Astrocyte (in vitro differentiated cells and primary cell): ENCODE data around the gene P3H2. TPM values are rescaled to one million over a fixed set of nuclear protein-coding genes. Genes with fewer than 3 reads are reported as not detected.

Experiments used
- DNase-seq: peaks from one replicate; pipeline ENCODE4 v3.0.0-alpha.2; 2010; ENCODE audit warnings: low read depth
- FAIRE-seq: peaks from 2 replicates; lab custom pipeline; 2011; peaks lifted over from hg19 to GRCh38; lab: Jason Lieb, UNC
- H2AFZ ChIP-seq: 2 replicates; pipeline ENCODE4 v1.6.0; 2012; ENCODE audit warnings: low read depth, low read length, inconsistent platforms
- H3K27ac ChIP-seq: 2 replicates; pipeline ENCODE4 v1.5.1; 2011; ENCODE audit warnings: low read depth, low read length, inconsistent platforms
- H3K27me3 ChIP-seq: 2 replicates; pipeline ENCODE4 v1.6.0; 2011; ENCODE audit warnings: low read length, inconsistent platforms; ENCODE audit not compliant: insufficient read depth
- H3K36me3 ChIP-seq: 2 replicates; pipeline ENCODE4 v1.5.1; 2011; ENCODE audit warnings: low read length, inconsistent platforms; ENCODE audit not compliant: insufficient read depth
- H3K4me1 ChIP-seq: 2 replicates; pipeline ENCODE4 v1.5.1; 2011; ENCODE audit warnings: low read length, inconsistent platforms; ENCODE audit not compliant: insufficient read depth
- H3K4me2 ChIP-seq: 2 replicates; pipeline ENCODE4 v1.6.0; 2012; ENCODE audit warnings: low read length, inconsistent platforms
- H3K4me3 ChIP-seq: 2 replicates; pipeline ENCODE4 v1.5.1; 2011; ENCODE audit warnings: low read depth, mild to moderate bottlenecking, low read length, inconsistent platforms; ENCODE audit not compliant: insufficient read depth
- H3K79me2 ChIP-seq: 2 replicates; pipeline ENCODE4 v1.6.0; 2012; ENCODE audit warnings: mild to moderate bottlenecking, low read length, inconsistent platforms; ENCODE audit not compliant: insufficient read depth
- H3K9ac ChIP-seq: 2 replicates; pipeline ENCODE4 v1.6.0; 2012; ENCODE audit warnings: mild to moderate bottlenecking, low read length, inconsistent platforms
- H3K9me3 ChIP-seq: 2 replicates; pipeline ENCODE4 v1.5.1; 2012; ENCODE audit warnings: low read depth, mild to moderate bottlenecking, low read length, inconsistent platforms; ENCODE audit not compliant: insufficient read depth
- H4K20me1 ChIP-seq: 2 replicates; pipeline ENCODE4 v1.6.0; 2012; ENCODE audit warnings: low read length, inconsistent platforms; ENCODE audit not compliant: insufficient read depth
- H3K27ac Mint-ChIP-seq: one replicate; pipeline ENCODE4 v1.8.0; 2021; ENCODE audit warnings: mild to moderate bottlenecking, mixed read lengths; ENCODE audit not compliant: unreplicated experiment
- H3K27me3 Mint-ChIP-seq: one replicate; pipeline ENCODE4 v1.8.0; 2021; ENCODE audit warnings: low read depth, mixed read lengths; ENCODE audit not compliant: unreplicated experiment
- H3K36me3 Mint-ChIP-seq: one replicate; pipeline ENCODE4 v1.8.0; 2021; ENCODE audit warnings: low read depth, mixed read lengths; ENCODE audit not compliant: unreplicated experiment
- H3K4me1 Mint-ChIP-seq: one replicate; pipeline ENCODE4 v1.8.0; 2021; ENCODE audit warnings: low read depth, mixed read lengths; ENCODE audit not compliant: unreplicated experiment
- H3K4me3 Mint-ChIP-seq: one replicate; pipeline ENCODE4 v1.8.0; 2021; ENCODE audit warnings: mild to moderate bottlenecking, moderate library complexity, mixed read lengths; ENCODE audit not compliant: unreplicated experiment
- H3K9me3 Mint-ChIP-seq: one replicate; pipeline ENCODE4 v1.8.0; 2021; ENCODE audit warnings: mild to moderate bottlenecking, mixed read lengths; ENCODE audit not compliant: unreplicated experiment
- CTCF ChIP-seq: IDR thresholded peaks from 2 replicates; pipeline ENCODE4 v1.5.1; 2011; ENCODE audit warnings: low read depth, mild to moderate bottlenecking, inconsistent platforms, low read length, moderate library complexity; ENCODE audit not compliant: insufficient read depth
- EZH2 ChIP-seq: IDR thresholded peaks from 2 replicates; pipeline ENCODE4 v1.6.1; 2012; ENCODE audit warnings: mild to moderate bottlenecking, low read length, inconsistent platforms; ENCODE audit not compliant: insufficient read depth
- total RNA-seq: library from RNA; stranded (reverse); gene quantifications from 2 replicates; pipeline ENCODE4 v1.2.1, GENCODE V29; 2021

The P3H2 gene
- total RNA-seq, 1 donor from 2014 or later, result 57.7 TPM

GRCh38 chr3:190064112-190064511, 56.6 kb downstream of the P3H2 start:
- peaks cover 20% of the 10 kb centered on the region for H3K4me1 ChIP-seq
- no peak overlapping the region for H3K4me2 ChIP-seq
- H2AFZ ChIP-seq, result no peak overlapping the region
- no peaks in the 10 kb centered on the region for H3K36me3 ChIP-seq
- H3K4me3 ChIP-seq, result no peak overlapping the region
- H4K20me1 ChIP-seq, result no peaks in the 10 kb centered on the region
- FAIRE-seq, result peak; percentile 34
- Mint-ChIP-seq H3K9me3 (no peaks in the 10 kb centered on the region), H3K36me3 (no peaks in the 10 kb centered on the region), H3K4me3 (no peak overlapping the region), H3K4me1 (peaks cover 24% of the 10 kb centered on the region), H3K27me3 (no peaks in the 10 kb centered on the region), H3K27ac (peak overlapping the region; percentile 48)
- DNase-seq, result peak; percentile 94
- no peaks in the 10 kb centered on the region for H3K9me3 ChIP-seq
- H3K27me3 ChIP-seq, result no peaks in the 10 kb centered on the region
- peaks cover 3% of the 10 kb centered on the region for H3K79me2 ChIP-seq
- peak overlapping the region; percentile 24 for H3K27ac ChIP-seq
- no peak overlapping the region for H3K9ac ChIP-seq
- TF ChIP-seq EZH2, result no peak
- no peak for TF ChIP-seq CTCF

GRCh38 chr3:190063490-190063889, 57.2 kb downstream of the P3H2 start:
- no peak for FAIRE-seq
- no peak overlapping the region for H3K4me3 Mint-ChIP-seq
- TF ChIP-seq CTCF (no peak), EZH2 (no peak)

GRCh38 chr3:190060192-190060775, 60.4 kb downstream of the P3H2 start:
- Mint-ChIP-seq H3K36me3 (no peaks in the 10 kb centered on the region), H3K27ac (no peak overlapping the region), H3K9me3 (no peaks in the 10 kb centered on the region), H3K4me3 (no peak overlapping the region), H3K4me1 (peaks cover 57% of the 10 kb centered on the region), H3K27me3 (no peaks in the 10 kb centered on the region)
- Histone ChIP-seq H2AFZ (no peak overlapping the region), H3K9me3 (no peaks in the 10 kb centered on the region), H3K36me3 (no peaks in the 10 kb centered on the region), H3K27me3 (no peaks in the 10 kb centered on the region), H3K4me2 (no peak overlapping the region), H3K9ac (no peak overlapping the region), H3K4me1 (peaks cover 28% of the 10 kb centered on the region), H3K27ac (no peak overlapping the region), H4K20me1 (no peaks in the 10 kb centered on the region), H3K79me2 (peaks cover 3% of the 10 kb centered on the region), H3K4me3 (no peak overlapping the region)
- FAIRE-seq, result no peak
- TF ChIP-seq EZH2, result no peak
- DNase-seq, result no peak

More at GRCh38 chr3:190063490-190063889, 57.2 kb downstream of the P3H2 start:
- Histone ChIP-seq H3K27ac (no peak overlapping the region), H3K27me3 (no peaks in the 10 kb centered on the region), H3K79me2 (peaks cover 3% of the 10 kb centered on the region), H3K4me3 (no peak overlapping the region), H3K36me3 (no peaks in the 10 kb centered on the region), H2AFZ (no peak overlapping the region), H3K4me2 (no peak overlapping the region), H3K9me3 (no peaks in the 10 kb centered on the region), H4K20me1 (no peaks in the 10 kb centered on the region), H3K4me1 (peaks cover 27% of the 10 kb centered on the region), H3K9ac (no peak overlapping the region)
- no peaks in the 10 kb centered on the region for H3K27me3 Mint-ChIP-seq
- H3K36me3 Mint-ChIP-seq, result no peaks in the 10 kb centered on the region
- H3K4me1 Mint-ChIP-seq, result peaks cover 30% of the 10 kb centered on the region
- peak overlapping the region; percentile 58 for H3K27ac Mint-ChIP-seq
- no peaks in the 10 kb centered on the region for H3K9me3 Mint-ChIP-seq
- DNase-seq, result no peak
